Fibroblast of villous mesenchyme (primary cell): ENCODE results near the gene ADCY2. TPM values are rescaled to one million over a fixed set of nuclear protein-coding genes. Genes with fewer than 3 reads are reported as not detected.

Experiments
- DNase-seq: peaks from one replicate; pipeline ENCODE4 v3.0.0-alpha.2; 2010; ENCODE audit warnings: low read depth
- H3K4me3 ChIP-seq: 2 replicates; pipeline ENCODE4 v1.5.1; 2011; ENCODE audit warnings: low read depth, mild to moderate bottlenecking, low read length
- CTCF ChIP-seq: IDR thresholded peaks from 2 replicates; pipeline ENCODE4 v1.5.1; 2012; ENCODE audit warnings: low read depth, mild to moderate bottlenecking, low read length; ENCODE audit not compliant: insufficient read depth
- total RNA-seq: library from RNA; depleted of rRNA; stranded (reverse); fragments of >200 nt; gene quantifications from 2 replicates; pipeline ENCODE4 v1.2.3, GENCODE V29; 2012

The ADCY2 gene
- total RNA-seq, 1 donor, result under 0.01 TPM

- no peak overlapping the region for H3K4me3 ChIP-seq
- no peak for DNase-seq
- TF ChIP-seq CTCF, result no peak
Observed at GRCh38 chr5:7657153-7657552, 261.2 kb downstream of the ADCY2 start.

- no peak for DNase-seq
Observed at GRCh38 chr5:7659420-7659819, 263.5 kb downstream of the ADCY2 start.

GRCh38 chr5:7662289-7662688 is 266.4 kb downstream of the ADCY2 start:
- H3K4me3 ChIP-seq, result no peak overlapping the region
- no peak for DNase-seq
- TF ChIP-seq CTCF, result no peak

More at GRCh38 chr5:7659420-7659819, 263.5 kb downstream of the ADCY2 start:
- TF ChIP-seq CTCF, result no peak
- no peak overlapping the region for H3K4me3 ChIP-seq

GRCh38 chr5:7663808-7664207 is 267.9 kb downstream of the ADCY2 start:
- no peak for TF ChIP-seq CTCF
- DNase-seq, result no peak
- H3K4me3 ChIP-seq, result no peak overlapping the region

GRCh38 chr5:7664208-7664607 is 268.3 kb downstream of the ADCY2 start:
- no peak for DNase-seq
- no peak for TF ChIP-seq CTCF
- no peak overlapping the region for H3K4me3 ChIP-seq

- H3K4me3 ChIP-seq, result no peak overlapping the region
- no peak for DNase-seq
- no peak for TF ChIP-seq CTCF
Observed at GRCh38 chr5:7667216-7667767, 271.4 kb downstream of the ADCY2 start.

GRCh38 chr5:7668161-7668560 is 272.2 kb downstream of the ADCY2 start:
- no peak for TF ChIP-seq CTCF
- no peak overlapping the region for H3K4me3 ChIP-seq
- DNase-seq, result no peak
